Neuronal stem cell (in vitro differentiated cells): ENCODE data around the gene IGF1R.

Experiments used
- DNase-seq: peaks from one replicate; pipeline ENCODE4 v3.0.0-alpha.2; 2013; ENCODE audit warnings: low spot score
- H2AFZ ChIP-seq: one replicate; pipeline ENCODE4 v1.6.1; 2013; ENCODE audit warnings: mild to moderate bottlenecking, low read length, inconsistent platforms
- H2AK5ac ChIP-seq: 2 replicates; pipeline ENCODE4 v1.6.1; 2013; ENCODE audit warnings: low read depth, mild to moderate bottlenecking, inconsistent platforms, low read length, moderate library complexity, mixed read lengths
- H2BK120ac ChIP-seq: 2 replicates; pipeline ENCODE4 v1.6.1; 2013; ENCODE audit warnings: low read depth, mild to moderate bottlenecking, inconsistent platforms, low read length, moderate library complexity, mixed read lengths
- H2BK12ac ChIP-seq: one replicate; pipeline ENCODE4 v1.6.1; 2013; ENCODE audit warnings: low read length, inconsistent platforms
- H2BK15ac ChIP-seq: 2 replicates; pipeline ENCODE4 v1.6.1; 2013; ENCODE audit warnings: mild to moderate bottlenecking, low read length, inconsistent platforms, mixed read lengths
- H2BK5ac ChIP-seq: one replicate; pipeline ENCODE4 v1.6.1; 2013; ENCODE audit warnings: inconsistent platforms, mild to moderate bottlenecking, low read length, moderate library complexity
- H3K14ac ChIP-seq: one replicate; pipeline ENCODE4 v1.6.1; 2013; ENCODE audit warnings: low read length, inconsistent platforms
- H3K18ac ChIP-seq: 2 replicates; pipeline ENCODE4 v1.6.1; 2013; ENCODE audit warnings: low read length, inconsistent platforms
- H3K23ac ChIP-seq: 2 replicates; pipeline ENCODE4 v1.6.1; 2013; ENCODE audit warnings: low read depth, mild to moderate bottlenecking, mixed read lengths, low read length, inconsistent platforms; ENCODE audit not compliant: poor library complexity
- H3K27ac ChIP-seq: replicated peaks from 3 replicates; pipeline ENCODE4 v1.5.1; 2013; ENCODE audit warnings: low read length, inconsistent platforms
- H3K27me3 ChIP-seq, 3 experiments: 2 replicates each; pipeline ENCODE4 v1.6.1; 2013; ENCODE audit warnings: low read length in 3 of 3, mild to moderate bottlenecking in 2 of 3, inconsistent platforms in 1 of 3, low read depth in 1 of 3, mixed read lengths in 1 of 3, moderate library complexity in 1 of 3; ENCODE audit not compliant: control insufficient read depth in 3 of 3, insufficient read depth in 3 of 3
- H3K36me3 ChIP-seq, 2 donors: replicated peaks in 1 of 2; 2 replicates each; pipeline ENCODE4 v1.6.1; 2013; ENCODE audit warnings: low read length in 2 of 2; ENCODE audit not compliant: control insufficient read depth in 2 of 2, insufficient read depth in 2 of 2
- H3K4ac ChIP-seq: 2 replicates; pipeline ENCODE4 v1.6.1; 2013; ENCODE audit warnings: inconsistent platforms, mild to moderate bottlenecking, low read length, moderate library complexity
- H3K4me1 ChIP-seq, 2 donors: 1 replicate in 1 of 2; 2 replicates in 1 of 2; pipeline ENCODE4 v1.6.1; 2013; ENCODE audit warnings: low read length in 2 of 2, low read depth in 1 of 2; ENCODE audit not compliant: control insufficient read depth in 2 of 2, insufficient read depth in 1 of 2
- H3K4me2 ChIP-seq: one replicate; pipeline ENCODE4 v1.6.1; 2013; ENCODE audit warnings: mild to moderate bottlenecking, low read length, inconsistent platforms; ENCODE audit not compliant: insufficient read depth, poor library complexity, severe bottlenecking
- H3K4me3 ChIP-seq, 2 donors: 2 replicates each; pipeline ENCODE4 v1.5.1; 2013; ENCODE audit warnings: low read length in 2 of 2, mild to moderate bottlenecking in 2 of 2, inconsistent platforms in 1 of 2, moderate library complexity in 1 of 2
- H3K79me1 ChIP-seq: one replicate; pipeline ENCODE4 v1.6.1; 2013; ENCODE audit warnings: low read depth, mild to moderate bottlenecking, inconsistent platforms, low read length, moderate library complexity
- H3K9ac ChIP-seq: one replicate; pipeline ENCODE4 v1.6.1; 2013; ENCODE audit warnings: mild to moderate bottlenecking, low read depth, low read length, inconsistent platforms; ENCODE audit not compliant: poor library complexity
- H3K9me3 ChIP-seq, 2 donors: replicated peaks in 1 of 2; 2 replicates each; pipeline versions ENCODE3 to v1.6.1; 2013; ENCODE audit warnings: low read length in 2 of 2, mild to moderate bottlenecking in 2 of 2, inconsistent platforms in 1 of 2, low read depth in 1 of 2, mixed read lengths in 1 of 2, moderate library complexity in 1 of 2; ENCODE audit not compliant: control insufficient read depth in 2 of 2, insufficient read depth in 1 of 2
- H4K8ac ChIP-seq: one replicate; pipeline ENCODE4 v1.6.1; 2013; ENCODE audit warnings: low read depth, mild to moderate bottlenecking, inconsistent platforms, low read length, moderate library complexity
- H4K91ac ChIP-seq: one replicate; pipeline ENCODE4 v1.6.1; 2013; ENCODE audit warnings: low read length, low read depth, mild to moderate bottlenecking, inconsistent platforms; ENCODE audit not compliant: poor library complexity
- WGBS, 2 donors: extraction: QIAGEN DNeasy Blood & Tissue Kit; methylation state at CpG; one replicate each; pipeline ENCODE4 v1.1.7; 2013; ENCODE audit warnings: missing lambda C conversion rate in 2 of 2, mixed read lengths in 1 of 2; ENCODE audit not compliant: insufficient read length in 2 of 2, insufficient replicate concordance in 1 of 2; ENCODE audit errors: extremely low coverage in 2 of 2; 5-methylcytosine and 5-hydroxymethylcytosine counted together

IGF1R gene

DNA sequence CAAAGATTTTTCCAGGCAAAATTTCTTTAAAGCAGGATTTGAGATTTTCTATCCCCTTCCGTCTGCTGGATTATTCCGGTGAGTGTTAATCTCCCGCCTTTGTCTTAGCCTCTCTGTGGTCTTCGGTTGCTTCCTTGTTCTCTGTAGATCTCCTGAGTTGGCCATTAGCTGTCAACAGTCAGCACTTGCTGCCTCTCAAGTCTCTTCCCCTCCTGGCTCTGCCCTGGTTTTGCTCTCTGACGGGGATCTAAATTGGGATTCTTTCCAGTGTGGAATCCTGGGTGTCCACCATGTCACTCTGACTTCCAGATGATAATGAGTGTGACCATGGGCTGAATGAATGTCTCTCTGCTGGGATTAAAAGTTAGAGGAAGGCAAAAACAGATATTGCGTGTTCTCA is 121.5 kb downstream of the IGF1R start:
- Histone ChIP-seq H3K36me3 (no peaks in the 10 kb centered on the region), H3K4me1 (peaks cover 6 to 23% of the 10 kb centered on the region in 2 donors), H4K91ac (no peak overlapping the region), H3K18ac (no peak overlapping the region), H2BK12ac (no peak overlapping the region), H2BK5ac (no peak overlapping the region), H2BK15ac (no peak overlapping the region), H4K8ac (no peak overlapping the region), H3K14ac (no peak overlapping the region), H3K9ac (no peak overlapping the region), H2BK120ac (no peak overlapping the region), H2AK5ac (no peak overlapping the region), H3K27ac (no peak overlapping the region), H3K9me3 (peaks cover under 1 to 3% of the 10 kb centered on the region in 2 donors), H3K27me3 (no peaks in the 10 kb centered on the region), H3K4ac (no peak overlapping the region), H2AFZ (no peak overlapping the region), H3K79me1 (peaks cover 7% of the 10 kb centered on the region), H3K4me2 (no peak overlapping the region), H3K4me3 (no peak overlapping the region), H3K23ac (no peak overlapping the region)
- no CpG with 5 or more reads among the region's 6 CpGs for WGBS, 2 donors
- DNase-seq: no peak

DNA sequence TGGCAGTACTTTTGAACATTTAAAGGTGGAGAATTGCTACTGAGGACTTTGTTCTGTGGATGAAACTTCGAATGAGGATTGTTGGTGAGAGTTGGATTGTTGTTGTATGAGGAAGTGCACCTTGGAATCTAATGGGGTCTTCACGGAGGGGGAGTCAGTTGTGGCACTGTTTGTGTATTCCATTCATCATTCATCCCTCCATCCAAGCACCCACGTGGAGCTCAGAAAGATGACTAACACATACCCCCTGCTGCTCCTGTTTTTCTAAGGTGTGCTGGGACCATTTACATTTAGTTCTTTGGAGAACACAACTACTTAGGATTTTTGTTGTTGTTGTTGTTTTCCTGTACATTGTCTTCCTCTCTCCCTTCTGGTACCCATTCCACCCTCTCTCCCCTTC is 122.6 kb downstream of the IGF1R start:
- no peak for DNase-seq
- H2AK5ac ChIP-seq: no peak overlapping the region
- H3K79me1 ChIP-seq: peaks cover 7% of the 10 kb centered on the region
- 100% methylated on average over 1 of the region's 3 CpGs; no CpG with 5 or more reads in 1 of the 2 donors for WGBS, 2 donors
- no peak overlapping the region for H4K8ac ChIP-seq
- H4K91ac ChIP-seq: no peak overlapping the region
- H3K18ac ChIP-seq: no peak overlapping the region
- H3K4ac ChIP-seq: no peak overlapping the region
- H3K14ac ChIP-seq: no peak overlapping the region
- no peak overlapping the region for H2BK12ac ChIP-seq
- H2AFZ ChIP-seq: no peak overlapping the region
- no peak overlapping the region for H3K4me3 ChIP-seq
- no peak overlapping the region for H3K23ac ChIP-seq
- H3K27me3 ChIP-seq: no peaks in the 10 kb centered on the region
- H2BK15ac ChIP-seq: no peak overlapping the region
- H3K9me3 ChIP-seq: no peaks in the 10 kb centered on the region
- H2BK5ac ChIP-seq: no peak overlapping the region
- no peak overlapping the region for H3K9ac ChIP-seq
- peaks cover 6 to 19% of the 10 kb centered on the region in 2 donors for H3K4me1 ChIP-seq
- no peaks in the 10 kb centered on the region for H3K36me3 ChIP-seq
- no peak overlapping the region for H2BK120ac ChIP-seq
- H3K4me2 ChIP-seq: no peak overlapping the region
- no peak overlapping the region for H3K27ac ChIP-seq

DNA sequence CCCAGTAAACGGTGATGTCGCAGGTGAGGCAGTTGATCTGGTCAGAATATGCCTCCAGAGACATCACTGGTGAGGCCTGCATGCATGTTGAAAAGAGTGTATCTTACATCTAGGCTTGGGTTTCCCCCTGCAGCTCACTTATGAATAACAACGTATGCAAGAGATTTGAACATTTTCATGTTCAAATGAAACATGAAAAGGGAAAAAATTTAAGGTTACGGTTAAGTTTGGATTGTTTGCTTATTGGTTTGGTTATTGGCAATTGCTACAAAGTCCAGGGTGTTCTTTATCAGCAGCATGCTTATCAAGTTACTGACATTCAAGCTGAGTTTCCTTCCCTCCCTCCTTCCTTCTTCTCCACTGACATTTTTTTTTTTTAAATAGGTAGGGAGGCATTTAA is 123.2 kb downstream of the IGF1R start:
- Histone ChIP-seq H2AFZ (no peak overlapping the region), H3K4ac (no peak overlapping the region), H3K9me3 (no peaks in the 10 kb centered on the region), H3K9ac (no peak overlapping the region), H3K27ac (no peak overlapping the region), H3K23ac (no peak overlapping the region), H2BK15ac (no peak overlapping the region), H3K4me2 (no peak overlapping the region), H3K79me1 (peaks cover 7% of the 10 kb centered on the region), H2BK12ac (no peak overlapping the region), H2BK120ac (no peak overlapping the region), H3K4me1 (peaks cover 6 to 19% of the 10 kb centered on the region in 2 donors), H3K18ac (no peak overlapping the region), H2AK5ac (no peak overlapping the region), H3K4me3 (no peak overlapping the region), H4K8ac (no peak overlapping the region), H2BK5ac (no peak overlapping the region), H3K27me3 (no peaks in the 10 kb centered on the region), H4K91ac (no peak overlapping the region), H3K36me3 (no peaks in the 10 kb centered on the region), H3K14ac (no peak overlapping the region)
- no CpG with 5 or more reads among the region's 4 CpGs for WGBS, 2 donors
- no peak for DNase-seq

DNA sequence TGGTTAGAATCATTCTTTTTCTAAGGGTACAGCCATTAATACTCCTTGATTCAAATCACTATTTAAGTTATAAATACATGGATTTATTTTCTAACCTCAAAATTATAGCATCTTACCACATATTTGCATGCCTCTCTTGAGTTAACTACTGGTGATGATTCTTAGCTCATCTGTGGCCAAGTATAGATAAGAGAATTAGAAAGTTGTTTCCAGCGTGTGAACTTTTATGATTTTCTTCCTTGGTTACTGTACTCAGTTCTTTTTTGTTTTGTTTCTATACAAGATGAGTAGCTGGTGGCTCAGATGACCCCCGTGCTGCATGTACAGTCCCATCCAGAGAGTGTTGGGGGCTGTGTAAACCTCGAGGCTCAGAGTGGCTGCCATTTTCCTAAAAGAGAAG is 124.6 kb downstream of the IGF1R start:
- Histone ChIP-seq H3K27me3 (no peaks in the 10 kb centered on the region), H2AK5ac (no peak overlapping the region), H3K14ac (no peak overlapping the region), H3K36me3 (peaks cover 0 to 4% of the 10 kb centered on the region in 2 donors), H3K23ac (no peak overlapping the region), H3K4me3 (no peak overlapping the region), H4K8ac (no peak overlapping the region), H2BK120ac (no peak overlapping the region), H2BK5ac (no peak overlapping the region), H2BK12ac (no peak overlapping the region), H2BK15ac (no peak overlapping the region), H3K9me3 (no peaks in the 10 kb centered on the region), H3K27ac (no peak overlapping the region), H4K91ac (no peak overlapping the region), H3K18ac (peak overlapping the region; percentile 28), H2AFZ (no peak overlapping the region), H3K4me2 (no peak overlapping the region), H3K4me1 (peaks cover 6 to 16% of the 10 kb centered on the region in 2 donors), H3K79me1 (peaks cover 4% of the 10 kb centered on the region), H3K9ac (no peak overlapping the region), H3K4ac (no peak overlapping the region)
- DNase-seq: no peak
- no CpG with 5 or more reads among the region's 3 CpGs for WGBS, 2 donors
